ENCODE data around the gene MSH3.
"Not testable (repeated sequence)": the region's sequence is repeated elsewhere in the genome, so short reads cannot be mapped to it uniquely, and the experiment has no call there.

Gene MSH3

DNA sequence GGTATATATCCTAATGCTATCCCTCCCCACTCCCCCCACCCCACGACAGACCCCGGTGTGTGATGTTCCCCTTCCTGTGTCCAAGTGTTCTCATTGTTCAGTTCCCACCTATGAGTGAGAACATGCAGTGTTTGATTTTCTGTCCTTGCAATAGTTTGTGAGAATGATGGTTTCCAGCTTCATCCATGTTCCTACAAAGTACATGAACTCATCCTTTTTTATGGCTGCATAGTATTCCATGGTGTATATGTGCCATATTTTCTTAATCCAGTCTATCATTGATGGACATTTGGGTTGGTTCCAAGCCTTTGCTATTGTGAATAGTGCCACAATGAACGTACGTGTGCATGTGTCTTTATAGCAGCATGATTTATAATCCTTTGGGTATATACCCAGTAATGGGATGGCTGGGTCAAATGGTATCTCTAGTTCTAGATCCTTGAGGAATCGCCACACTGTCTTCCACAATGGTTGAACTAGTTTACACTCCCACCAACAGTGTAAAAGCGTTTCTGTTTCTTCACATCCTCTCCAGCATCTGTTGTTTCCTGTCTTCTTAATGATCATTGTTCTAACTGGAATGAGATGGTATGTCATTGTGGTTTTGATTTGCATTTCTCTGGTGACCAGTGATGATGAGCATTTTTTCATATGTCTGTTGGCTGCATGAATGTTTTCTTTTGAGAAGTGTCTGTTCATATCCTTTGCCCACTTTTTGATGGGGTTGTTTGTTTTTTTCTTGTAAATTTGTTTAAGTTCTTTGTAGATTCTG lies 186.8 kb downstream of the MSH3 start:
- DNase-seq (ENCODE audit: extremely low read depth in 1 of 2, low read depth in 1 of 2): not testable (repeated sequence)

DNA sequence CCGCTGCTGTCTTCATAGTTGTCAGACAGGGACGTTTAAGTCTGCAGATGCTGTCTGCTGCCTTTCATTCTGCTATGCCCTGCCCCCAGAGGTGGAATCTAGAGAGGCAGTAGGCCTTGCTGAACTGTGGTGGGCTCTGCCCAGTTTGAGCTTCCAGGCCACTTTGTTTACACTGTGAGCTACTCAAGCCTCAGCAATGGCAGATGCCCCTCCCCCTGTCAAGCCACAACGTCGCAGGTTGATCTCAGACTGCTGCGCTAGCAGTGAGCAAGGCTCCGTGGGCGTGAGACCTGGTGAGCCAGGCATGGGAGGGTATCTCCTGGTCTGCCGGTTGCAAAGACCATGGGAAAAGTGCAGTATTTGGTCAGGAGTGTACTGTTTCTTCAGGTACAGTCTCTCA lies 192.0 kb downstream of the MSH3 start:
- not testable (repeated sequence) for DNase-seq (ENCODE audit: extremely low read depth in 1 of 2, low read depth in 1 of 2)

DNA sequence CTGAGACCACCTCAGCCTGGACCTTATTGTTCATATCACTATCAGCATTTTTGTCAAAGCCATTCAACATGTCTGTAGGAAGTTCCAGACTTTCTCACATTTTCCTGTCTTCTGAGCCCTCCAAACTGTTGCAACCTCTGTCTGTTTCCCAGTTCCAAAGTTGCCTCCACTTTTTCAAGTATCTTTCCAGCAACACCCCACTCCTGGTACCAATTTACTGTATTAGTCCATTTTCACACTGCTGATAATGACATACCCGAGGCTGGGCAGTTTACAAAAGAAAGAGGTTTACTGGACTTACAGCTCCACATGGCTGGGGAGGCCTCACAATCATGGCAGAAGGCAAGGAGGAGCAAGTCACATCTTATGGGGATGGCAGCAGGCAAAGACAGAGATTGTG lies 195.7 kb downstream of the MSH3 start:
- not testable (repeated sequence) for DNase-seq (ENCODE audit: extremely low read depth in 1 of 2, low read depth in 1 of 2)

DNA sequence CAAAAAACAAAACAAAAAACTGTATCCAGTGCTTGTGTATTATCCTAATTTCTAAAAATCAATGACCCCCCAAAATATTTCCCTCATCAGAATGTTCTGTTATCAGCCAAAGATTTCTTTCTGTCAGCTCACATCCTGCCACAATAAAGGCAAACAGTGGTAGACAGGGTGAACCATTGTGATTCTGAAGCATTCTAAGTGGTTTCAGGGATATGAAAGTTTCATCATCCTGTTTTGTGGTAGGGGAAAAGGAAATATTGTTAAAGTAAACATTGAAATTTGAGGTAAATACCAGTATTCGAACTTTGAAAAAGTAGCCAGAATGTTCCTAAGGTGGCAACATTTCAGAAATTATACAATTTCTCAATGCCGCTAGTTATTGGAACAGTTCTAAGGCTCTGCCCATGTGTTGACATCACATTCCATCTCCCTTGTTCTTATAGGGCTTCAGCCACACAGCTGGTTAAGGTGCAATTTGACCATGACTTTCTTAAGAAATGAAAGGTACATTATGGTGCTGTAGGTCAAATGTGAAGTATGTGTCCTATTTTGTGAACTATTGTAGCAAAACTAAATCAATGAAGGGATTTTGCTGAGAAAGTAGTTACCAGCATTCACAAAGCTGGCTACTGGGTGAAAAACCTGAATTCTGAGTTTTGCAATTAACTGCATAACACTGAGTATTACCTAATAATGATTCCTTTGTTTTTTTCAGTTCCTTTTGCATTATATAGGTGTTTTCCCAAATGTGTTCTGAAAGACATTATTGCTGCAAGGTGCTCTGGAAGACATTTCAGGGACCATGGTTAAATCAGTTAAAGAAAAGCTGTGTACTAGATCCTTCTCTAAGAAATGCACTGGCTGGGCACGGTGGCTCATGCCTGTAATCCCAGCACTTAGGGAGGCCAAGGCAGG lies 198.1 kb downstream of the MSH3 start:
- no peak for DNase-seq (ENCODE audit: extremely low read depth in 1 of 2, low read depth in 1 of 2)

DNA sequence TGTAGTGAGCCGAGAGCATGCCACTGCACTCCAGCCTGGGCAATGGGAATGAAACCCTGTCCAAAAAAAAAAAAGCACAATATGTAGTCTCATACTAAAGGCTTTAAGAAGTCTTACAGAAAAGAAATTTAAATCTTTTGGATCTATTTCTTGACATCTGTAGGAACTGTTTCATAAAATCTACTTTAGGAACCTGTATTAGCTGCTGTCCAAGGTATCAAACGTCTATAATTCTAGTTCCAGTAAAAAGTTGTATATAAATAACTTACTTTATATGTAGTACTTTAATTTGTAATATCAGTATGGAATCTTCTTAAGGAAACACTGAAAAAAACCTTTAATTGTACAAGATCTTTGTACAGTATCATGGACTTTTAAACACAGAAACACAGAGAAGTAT lies 199.0 kb downstream of the MSH3 start:
- DNase-seq (ENCODE audit: extremely low read depth in 1 of 2, low read depth in 1 of 2): no peak

DNA sequence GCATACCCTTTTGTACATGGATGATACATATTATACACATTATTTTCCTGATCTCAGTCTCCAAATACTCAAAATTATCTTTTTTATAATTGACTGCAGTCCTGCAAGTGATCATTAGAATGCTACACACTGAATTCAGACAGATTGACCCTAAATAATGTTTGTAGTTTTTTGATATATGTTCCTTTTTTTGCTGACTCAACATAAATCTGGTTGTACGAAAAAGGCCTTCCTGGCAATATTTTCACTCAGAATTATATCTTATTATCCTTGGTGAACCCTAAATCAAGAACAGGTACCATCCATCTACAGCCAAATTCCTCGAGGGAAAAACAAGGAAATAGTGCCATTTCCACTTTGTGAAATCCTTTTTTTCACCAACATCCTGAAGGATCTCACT lies 200.1 kb downstream of the MSH3 start:
- no peak for DNase-seq (ENCODE audit: extremely low read depth in 1 of 2, low read depth in 1 of 2)

DNA sequence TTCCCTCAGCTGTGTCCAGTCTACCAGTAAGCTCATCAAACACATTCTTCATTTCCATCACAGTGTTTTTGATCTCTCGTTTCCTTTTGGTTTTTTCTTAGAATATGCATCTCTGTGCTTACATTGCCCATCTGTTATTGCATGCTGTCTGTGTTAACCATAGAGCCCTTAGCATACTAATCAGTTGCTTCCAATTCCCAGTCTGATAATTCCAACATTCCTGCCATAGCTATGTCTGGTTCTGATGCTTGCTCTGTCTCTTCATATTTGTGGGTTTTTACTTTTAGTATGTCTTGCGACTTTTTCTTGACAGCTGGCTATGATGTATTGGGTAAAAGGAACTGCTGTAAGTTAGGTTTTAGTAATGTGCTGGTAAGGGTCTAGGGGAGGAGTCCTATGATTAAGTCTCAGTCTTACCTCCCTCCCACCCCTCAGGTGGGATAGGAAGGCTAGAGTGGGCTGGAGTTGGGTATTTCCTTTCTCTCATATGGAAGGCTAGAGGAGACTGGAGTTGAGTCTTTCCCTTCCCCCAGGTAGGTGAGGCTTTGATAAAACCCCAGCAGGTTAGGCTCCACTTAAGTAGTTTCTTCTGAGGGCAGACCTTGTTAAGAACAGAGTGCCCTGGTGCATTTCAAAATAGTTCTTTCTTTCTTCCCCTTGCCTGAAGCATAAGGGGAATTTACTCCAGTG lies 206.6 kb downstream of the MSH3 start:
- DNase-seq (ENCODE audit: extremely low read depth in 1 of 2, low read depth in 1 of 2): no peak

DNA sequence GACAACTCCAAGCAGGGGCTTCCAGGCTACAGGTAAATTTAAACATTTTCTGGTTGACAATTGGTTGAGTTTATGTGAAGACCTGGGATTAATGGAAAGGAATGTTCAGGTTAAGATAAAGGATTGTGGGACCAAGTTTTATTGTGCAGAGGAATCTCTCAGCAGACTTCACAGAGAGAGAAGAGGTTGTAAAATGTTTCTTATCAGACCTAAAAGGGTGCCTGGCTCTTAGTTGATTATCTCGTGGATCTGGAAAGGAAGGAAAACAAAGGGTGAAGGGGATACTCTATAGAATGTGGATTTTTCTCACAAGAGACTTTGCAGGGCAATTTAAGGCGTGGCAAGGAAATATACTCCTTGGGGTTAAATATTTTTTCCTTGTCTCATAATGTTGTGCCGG lies 209.3 kb downstream of the MSH3 start:
- DNase-seq (ENCODE audit: extremely low read depth in 1 of 2, low read depth in 1 of 2): no peak

DNA sequence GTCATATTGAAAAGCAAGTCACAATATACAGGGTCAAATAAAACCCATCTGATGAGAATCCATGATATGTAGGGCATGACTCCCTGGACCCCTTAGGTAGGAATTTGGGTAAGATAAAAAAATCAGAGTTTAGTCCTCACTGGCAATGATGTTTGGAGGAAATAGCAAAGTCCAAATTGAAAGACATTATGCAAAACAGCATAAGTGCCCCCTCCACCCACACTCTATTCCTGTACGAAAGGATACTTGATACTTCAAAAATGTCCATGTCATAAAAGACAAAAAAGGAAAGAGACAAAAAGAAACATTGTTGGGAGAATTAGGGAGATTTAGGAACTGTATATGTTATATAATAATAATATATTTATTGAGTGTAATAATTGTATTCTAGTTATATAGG lies 209.7 kb downstream of the MSH3 start:
- DNase-seq (ENCODE audit: extremely low read depth in 1 of 2, low read depth in 1 of 2): no peak

DNA sequence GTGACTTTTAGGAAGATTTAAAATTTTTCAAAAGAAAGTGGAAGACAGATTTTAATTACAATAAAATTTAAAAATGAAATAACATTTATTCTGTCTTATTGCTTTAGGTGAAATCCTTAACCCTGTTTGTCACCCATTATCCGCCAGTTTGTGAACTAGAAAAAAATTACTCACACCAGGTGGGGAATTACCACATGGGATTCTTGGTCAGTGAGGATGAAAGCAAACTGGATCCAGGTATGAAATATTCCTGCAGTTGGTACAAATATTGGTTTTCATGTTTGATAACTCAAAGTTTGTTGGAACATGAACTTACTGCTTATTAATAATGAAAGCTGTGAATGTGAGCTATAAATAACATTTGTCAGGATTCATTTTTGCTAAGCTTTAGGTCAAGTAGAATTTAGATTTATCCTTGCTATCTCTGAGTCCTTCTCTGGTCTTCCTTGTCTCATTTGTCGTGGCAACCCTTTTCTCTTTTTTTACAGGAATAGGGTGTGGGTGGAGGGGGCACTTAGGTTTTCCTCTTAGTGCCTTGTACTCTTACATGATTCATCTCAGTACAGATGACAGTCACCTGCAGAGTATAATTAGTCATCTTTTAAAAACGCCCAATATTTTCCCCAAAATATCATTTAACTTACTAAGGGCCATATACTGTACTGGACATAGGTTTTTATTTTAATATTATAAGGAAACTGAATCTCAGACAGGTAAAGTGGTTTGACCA lies 210.4 kb downstream of the MSH3 start:
- DNase-seq (ENCODE audit: extremely low read depth in 1 of 2, low read depth in 1 of 2): no peak

DNA sequence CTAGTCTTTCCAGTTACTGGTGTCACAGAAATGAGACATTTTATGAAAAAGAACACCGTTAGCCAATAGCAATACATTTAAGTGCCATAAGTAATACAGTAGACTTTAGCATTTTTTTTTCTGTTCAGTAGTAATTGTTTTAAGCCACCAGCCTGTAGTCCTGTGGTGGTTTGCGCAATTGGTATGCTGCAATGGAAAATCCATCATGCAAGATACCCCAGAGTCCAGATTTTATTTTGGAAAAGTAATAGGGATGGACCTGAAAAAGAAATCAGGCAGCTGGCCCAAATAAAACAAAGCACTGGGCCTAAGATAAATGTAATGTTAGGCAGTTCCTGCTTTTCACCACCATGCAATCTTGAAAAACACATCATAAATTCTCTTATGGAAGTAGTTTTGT lies 211.1 kb downstream of the MSH3 start:
- no peak for DNase-seq (ENCODE audit: extremely low read depth in 1 of 2, low read depth in 1 of 2)

DNA sequence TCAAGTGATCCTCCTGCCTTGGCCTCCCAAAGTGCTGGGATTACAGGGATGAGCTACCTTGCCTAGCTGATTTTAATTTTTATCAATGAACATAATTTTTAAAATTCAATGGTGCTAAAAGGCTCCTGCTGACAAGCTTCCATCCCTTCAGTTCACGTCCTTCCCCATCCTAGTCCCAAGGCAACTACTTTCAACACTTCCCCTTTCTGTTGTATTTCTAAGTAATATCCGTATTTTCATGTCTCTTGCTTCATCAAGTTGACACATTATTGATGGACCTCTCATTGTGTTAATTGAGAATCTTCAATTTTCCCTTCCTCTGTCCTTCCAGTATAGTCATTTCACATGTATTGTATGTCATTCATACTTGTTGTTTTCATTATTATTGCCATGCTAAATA lies 211.9 kb downstream of the MSH3 start:
- no peak for DNase-seq (ENCODE audit: extremely low read depth in 1 of 2, low read depth in 1 of 2)

DNA sequence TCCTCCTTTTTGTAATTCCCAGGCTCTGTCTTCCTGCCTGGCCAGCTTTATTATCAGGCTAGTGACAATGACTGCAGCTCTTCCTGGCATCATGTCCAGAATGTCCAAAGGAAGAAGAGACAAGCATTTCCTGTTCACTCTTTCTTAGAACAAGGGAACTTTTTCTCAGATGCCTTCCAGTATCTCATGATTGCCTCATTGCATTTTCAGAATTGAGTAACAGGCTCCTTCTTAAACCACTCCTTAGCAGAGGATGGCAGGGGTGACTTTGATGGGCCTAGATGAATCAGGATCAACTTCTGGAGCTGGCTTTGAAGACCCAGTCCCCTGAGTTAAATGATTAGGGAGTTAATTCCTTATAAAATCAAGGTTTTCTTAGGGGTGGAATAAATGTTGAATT lies 212.8 kb downstream of the MSH3 start:
- DNase-seq (ENCODE audit: extremely low read depth in 1 of 2, low read depth in 1 of 2): no peak

DNA sequence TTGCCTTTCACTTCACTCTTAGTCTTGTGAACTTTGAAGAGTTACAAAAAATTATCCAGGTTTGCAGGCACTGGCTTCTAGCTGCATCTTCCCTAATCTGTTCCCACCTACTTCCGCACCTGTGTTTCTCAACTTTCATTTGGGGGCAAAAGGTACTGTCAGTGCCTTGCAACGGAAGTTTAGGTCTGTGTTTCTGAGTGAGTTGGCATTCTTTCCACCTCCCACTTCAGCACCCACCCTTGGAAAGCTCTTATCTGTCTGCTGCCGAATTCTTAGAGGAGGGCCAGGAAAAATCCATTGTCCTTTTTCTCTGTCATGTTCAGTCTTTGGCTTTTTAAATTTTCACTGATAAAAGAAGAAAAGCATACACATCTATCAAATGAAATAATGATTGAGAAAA lies 216.0 kb downstream of the MSH3 start:
- DNase-seq (ENCODE audit: extremely low read depth in 1 of 2, low read depth in 1 of 2): no peak

DNA sequence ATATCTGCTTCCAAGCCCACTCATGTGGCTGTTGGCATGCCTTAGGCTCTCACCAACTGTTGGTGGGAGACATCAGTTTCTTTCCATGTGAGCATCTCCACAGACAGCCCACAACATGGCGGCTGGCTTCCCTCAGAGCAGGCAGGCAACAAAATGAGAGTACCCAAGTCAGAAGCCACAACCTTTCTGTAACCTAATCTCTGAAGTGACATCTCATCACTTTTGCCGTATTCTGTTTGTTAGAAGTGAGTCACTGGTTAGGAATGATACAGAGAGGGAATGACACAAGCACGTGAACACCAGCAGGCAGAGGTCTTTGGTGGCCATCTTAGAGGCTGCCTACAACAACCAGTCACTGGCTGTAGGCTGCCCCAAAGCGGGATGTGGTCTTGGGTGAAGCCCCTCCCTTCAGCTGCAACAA lies 217.1 kb downstream of the MSH3 start:
- peak; percentile 19 to 63 for DNase-seq (ENCODE audit: extremely low read depth in 1 of 2, low read depth in 1 of 2)

DNA sequence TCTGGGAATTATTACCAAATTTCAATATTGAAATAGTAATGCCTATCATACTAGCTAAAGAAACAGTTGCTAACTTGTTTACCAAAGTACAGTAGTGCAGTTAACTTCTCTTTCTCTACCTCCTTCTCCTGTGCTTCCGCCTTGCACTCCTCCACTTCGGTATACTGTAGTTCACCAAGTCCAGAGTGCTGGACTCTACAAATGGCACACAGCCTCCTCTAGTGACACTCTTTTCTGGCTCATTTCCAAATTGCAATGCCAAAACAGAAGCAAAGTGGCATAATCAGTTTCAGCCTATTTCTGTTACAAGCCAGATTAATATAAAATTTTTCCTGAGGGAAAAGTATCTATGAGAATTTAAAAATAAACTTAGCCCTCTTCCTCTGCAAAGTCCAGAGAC lies 219.7 kb downstream of the MSH3 start:
- no peak for DNase-seq (ENCODE audit: extremely low read depth in 1 of 2, low read depth in 1 of 2)

DNA sequence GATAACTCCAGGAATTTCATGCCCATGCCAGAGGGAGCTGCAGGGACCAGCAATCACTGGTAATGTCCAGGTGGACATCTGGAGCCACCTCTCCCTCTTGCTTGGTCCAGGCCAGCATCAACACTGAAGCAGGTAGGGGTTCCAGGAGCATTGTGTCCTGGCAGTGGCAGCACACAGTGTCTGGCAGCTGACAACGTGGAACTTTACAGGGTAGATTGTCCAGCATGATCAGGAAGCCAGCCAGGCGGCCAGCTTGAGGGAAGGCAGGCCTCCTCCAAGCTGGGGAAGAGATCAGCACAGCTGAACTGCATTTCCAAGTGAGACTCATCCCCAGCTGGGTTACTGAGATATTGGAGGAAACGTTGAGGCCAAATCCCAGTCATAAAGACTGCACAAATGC lies 223.1 kb downstream of the MSH3 start:
- DNase-seq (ENCODE audit: extremely low read depth in 1 of 2, low read depth in 1 of 2): no peak

DNA sequence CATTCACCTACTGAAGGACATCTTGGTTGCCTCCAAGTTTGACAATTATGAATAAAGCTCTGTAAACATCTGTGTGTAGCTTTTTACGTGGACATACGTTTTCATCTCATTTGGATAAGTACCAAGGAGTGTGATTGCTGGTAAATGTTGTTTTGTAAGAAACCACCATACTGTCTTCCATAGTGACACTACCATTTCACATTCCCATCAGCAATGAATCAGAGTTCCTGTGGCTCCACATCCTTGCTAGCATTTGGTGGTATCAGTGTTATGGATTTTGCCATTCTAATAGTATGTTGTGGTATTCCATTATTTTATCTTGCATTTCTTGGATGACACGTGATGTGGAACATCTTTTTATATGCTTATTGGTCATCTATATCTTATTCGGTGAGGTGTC lies 227.3 kb downstream of the MSH3 start:
- DNase-seq (ENCODE audit: extremely low read depth in 1 of 2, low read depth in 1 of 2): no peak

DNA sequence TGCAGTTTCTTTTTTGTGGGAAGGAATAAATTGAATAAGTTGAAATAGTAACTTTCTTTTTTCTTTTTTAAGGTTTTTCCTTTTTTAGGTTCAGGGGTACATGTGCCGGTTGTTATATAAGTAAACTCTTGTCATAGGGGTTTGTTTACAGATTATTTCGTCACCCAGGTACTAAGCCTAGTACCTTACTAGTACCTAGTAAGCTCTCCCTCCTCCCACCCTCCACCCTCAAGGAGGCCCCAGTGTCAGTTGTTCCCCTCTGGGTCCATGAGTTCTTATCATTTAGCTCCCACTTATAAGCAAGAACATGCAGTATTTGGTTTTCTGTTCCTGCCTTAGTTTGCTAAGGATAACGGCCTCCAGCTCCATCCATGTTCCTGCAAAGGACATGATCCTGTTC lies 228.9 kb downstream of the MSH3 start:
- not testable (repeated sequence) for DNase-seq (ENCODE audit: extremely low read depth in 1 of 2, low read depth in 1 of 2)

DNA sequence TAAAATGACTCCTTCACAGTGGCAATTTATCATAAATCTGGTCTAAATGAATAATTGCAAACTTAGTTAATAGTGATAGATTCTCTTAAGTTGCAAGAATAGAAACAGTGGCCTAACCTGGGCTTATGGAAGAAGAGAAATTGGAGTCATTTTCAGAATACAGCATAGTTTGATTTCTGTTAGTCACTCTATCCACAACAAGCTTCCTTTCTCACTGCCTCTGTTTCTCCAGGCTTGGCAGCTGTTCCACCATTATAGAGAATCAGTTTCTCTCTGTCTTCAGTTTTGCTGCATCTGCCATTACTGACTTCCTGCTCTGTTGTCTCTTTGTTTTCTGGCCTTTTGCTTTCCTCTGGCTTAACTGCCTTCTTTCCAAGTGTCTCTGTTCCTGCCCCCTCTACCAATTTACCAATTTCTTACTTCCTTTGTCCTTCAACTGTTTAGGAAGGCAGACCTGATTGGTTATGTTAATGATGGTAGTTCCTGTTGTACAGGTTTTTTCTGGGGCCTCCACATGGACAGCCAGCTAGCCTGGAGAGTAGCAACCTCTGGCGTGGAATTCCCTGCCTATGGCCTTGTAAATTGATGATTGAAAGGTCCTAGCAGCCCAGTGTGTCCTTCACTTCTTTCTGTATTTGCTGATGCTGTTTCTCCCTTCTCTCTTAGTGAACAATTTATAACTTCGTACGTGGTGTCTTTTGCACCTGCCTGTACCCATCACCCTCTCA lies 229.8 kb downstream of the MSH3 start:
- DNase-seq (ENCODE audit: extremely low read depth in 1 of 2, low read depth in 1 of 2): no peak
